ENCODE measurements around the gene ADGRE2.

The ADGRE2 gene

DNA sequence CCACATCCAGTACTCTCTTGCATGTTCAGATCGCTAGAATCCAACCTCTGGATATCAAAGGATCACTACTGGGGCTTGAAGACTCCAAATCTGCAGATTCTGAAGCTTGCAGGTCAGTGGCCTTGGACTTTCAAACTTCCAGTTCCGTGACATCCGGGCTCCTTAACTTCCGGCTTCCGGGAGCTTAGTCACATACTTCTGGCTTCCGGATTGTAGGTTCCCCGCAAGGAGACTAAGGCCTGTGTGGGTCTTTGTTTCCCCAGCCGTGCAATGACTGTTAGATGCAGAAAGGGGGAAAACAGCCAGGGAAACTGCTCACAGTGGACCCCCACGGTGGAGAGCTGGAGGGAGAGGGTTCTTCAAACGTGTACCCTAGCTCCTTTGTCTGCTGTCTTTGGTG is 47.2 kb downstream of the ADGRE2 start:
- DNase-seq: no peak

DNA sequence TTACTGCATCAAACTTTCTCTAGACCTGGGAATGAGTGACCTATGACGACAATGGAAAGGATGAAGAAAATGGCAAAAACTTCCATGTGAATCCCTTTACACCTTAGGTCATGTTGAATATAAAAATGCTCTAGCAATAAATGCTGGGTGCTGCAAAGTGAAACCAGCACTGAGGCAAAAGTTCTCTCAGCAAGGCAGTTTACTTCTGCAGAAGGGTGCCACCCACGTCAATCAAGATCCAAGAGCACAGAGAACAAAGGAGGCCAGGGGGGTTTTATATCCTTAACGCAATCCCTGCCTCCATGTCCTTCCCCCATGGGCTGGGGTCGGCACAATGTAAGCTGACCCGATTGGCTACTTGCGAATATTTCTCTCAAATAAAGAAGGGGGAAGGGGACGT is 49.8 kb downstream of the ADGRE2 start:
- DNase-seq: no peak

GRCh38 chr19:14722127-14722526 is 56.2 kb downstream of the ADGRE2 start:
- no peak for DNase-seq

DNA sequence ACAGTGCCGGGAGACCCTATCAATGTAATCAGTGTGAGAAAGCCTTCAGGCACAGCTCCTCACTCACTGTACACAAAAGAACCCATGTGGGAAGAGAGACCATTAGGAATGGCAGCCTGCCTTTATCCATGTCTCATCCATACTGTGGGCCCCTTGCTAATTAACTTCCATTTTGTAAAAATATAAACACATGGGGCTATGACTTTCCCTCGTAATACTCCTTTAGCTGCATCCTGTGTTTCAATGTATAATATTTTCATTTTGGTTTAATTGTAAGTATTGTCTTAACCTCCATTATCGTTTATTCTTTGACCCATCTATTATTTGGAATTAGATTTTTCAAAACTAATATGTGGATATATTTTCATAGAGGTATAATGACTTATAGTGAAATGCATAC is 59.2 kb downstream of the ADGRE2 start:
- no peak for DNase-seq

DNA sequence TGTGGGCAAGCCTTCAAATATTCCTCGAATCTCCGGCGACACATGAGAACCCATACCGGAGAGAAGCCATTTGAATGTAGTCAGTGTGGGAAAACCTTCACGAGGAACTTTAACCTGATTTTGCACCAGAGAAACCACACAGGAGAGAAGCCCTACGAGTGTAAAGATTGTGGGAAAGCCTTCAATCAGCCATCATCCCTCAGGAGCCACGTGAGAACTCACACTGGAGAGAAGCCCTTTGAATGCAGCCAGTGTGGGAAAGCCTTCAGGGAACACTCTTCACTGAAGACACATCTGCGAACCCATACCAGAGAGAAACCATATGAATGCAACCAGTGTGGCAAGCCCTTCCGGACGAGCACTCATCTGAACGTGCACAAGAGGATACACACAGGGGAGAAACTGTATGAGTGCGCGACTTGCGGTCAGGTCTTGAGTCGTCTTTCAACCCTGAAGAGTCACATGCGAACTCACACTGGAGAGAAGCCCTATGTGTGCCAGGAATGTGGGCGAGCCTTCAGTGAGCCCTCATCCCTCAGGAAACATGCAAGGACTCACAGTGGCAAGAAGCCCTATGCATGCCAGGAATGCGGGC is 59.7 kb downstream of the ADGRE2 start:
- DNase-seq: no peak

DNA sequence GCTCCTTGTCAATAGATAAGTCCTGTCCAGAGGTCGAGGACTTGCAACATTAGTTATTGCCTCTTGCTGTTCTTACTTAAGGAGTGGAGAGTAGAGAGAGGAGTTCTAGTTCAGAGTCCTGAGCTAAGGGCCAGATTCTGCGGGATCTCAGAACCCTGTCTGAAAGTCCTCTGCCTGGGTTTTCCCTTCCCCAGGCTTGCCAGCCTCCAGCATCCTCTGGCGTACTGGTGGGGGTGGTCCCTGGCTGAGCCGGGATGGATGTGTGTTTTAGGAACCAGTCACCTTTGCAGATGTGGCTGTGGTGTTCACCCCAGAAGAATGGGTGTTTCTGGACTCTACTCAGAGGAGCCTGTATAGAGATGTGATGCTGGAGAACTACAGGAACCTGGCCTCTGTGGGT is 62.5 kb downstream of the ADGRE2 start:
- DNase-seq: no peak

DNA sequence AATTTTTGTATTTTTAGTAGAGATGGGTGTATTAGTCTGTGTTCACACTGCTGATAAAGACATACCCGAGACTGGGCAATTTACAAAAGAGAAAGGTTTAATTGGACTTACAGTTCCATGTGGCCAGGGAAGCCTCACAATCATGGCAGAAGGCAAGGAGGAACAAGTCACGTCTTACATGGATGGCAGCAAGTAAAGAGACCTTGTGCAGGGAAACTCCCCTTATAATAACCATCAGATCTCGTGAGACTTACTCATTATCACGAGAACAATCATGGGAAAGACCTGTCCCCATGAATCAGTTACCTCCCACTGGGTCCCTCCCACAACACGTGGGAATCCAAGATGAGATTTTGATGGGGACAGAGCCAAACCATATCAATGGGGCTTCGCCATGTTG is 73.9 kb downstream of the ADGRE2 start:
- no peak for DNase-seq

- no peak for DNase-seq
Observed at GRCh38 chr19:14703833-14704232, 74.5 kb downstream of the ADGRE2 start.

- no peak for DNase-seq
Observed at GRCh38 chr19:14700711-14701375, 77.5 kb downstream of the ADGRE2 start.

DNA sequence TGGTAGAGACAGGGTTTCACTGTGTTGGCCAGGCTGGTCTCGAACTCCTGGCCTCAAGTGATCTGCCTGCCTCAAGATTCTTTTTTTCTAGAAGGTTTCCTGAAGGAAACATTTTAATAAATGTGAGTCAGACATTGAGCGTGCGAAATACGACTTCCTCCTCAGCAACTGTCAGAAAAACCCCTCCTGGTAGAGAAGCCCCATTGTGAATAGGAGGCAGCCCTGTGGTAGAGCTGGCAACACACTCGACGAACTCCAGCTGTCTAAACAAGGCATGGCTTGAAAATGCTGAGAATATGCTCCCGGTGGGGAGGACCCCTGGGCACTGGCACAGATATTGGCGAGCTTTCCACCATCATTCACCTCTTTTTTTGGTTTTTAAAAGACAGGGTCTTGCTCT is 78.7 kb downstream of the ADGRE2 start:
- DNase-seq: no peak

DNA sequence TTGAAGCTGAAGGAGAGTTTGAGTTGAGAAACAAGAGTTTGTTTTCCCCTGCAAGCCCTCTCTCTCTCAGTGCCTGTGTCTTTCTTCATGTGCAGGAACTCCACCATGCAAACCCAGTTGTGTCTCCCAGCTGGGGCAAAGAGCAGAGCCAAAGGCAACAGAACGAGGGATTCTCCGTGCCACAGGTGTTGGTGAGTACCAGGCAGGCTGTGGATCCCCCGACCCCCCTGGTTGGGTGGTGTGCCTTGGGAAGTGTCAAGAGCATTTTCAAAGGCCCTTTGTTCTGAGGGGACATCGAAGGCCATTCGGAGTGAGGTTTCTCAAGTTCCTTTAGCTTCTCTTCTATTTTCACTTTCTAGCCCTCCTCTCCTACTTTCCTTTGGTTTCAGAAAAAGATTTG is 82.9 kb downstream of the ADGRE2 start:
- no peak for DNase-seq

- no peak for DNase-seq
Observed at GRCh38 chr19:14694641-14695266, 83.6 kb downstream of the ADGRE2 start.

DNA sequence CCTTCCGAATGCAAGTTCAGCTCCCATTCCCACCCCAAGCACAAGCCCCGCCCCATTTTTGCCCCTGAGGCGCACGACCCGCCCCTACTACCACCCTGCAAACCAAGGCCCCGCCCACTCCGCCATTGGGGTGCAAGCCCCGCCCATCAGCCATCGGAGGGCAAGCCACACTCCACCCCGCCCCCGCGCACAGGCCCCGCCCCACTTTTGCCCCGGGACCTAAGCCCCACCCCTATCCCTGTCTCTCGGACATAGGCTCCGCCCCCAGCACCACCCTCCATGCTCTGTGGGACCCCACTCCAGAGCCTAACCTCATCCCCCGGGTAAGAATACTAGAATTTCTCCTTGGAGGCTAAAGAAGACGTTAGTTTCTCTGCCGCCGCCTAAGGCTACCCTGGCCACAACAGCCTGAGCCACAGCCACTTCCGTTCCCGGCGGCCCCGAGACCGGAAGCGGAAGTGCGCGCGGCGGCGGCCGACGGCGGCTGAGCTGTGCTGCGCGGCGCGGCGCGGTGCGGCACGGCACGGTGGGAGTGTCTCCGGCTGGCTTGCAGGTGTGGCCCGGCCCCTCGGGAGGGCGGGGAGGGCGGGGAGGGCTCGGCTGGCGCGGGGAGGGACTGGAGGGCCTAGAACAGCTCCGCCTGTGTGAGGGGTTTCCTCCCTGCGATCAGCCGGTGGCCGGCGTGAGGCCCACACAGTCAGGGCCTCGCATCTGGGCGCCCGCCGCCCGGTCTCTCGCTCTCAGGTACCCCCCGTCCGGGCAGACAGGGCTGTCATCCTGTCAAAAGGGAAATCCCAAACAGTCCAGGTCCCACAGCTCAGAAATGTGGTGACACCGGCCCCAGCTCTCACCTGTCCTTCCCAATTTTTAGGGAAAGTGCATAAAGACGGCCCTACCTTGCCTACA is 88.5 kb downstream of the ADGRE2 start, which contains the start of gene ZNF333:
TSS of gene ZNF333 (plus strand) at position 451 of the 906 bp plus-strand sequence. CDS start 3,444 bp downstream, outside the sequence.
- peak; percentile 97 for DNase-seq

- no peak for DNase-seq
Observed at GRCh38 chr19:14686411-14686810, 91.9 kb downstream of the ADGRE2 start.

GRCh38 chr19:14683439-14683838 is 94.9 kb downstream of the ADGRE2 start:
- DNase-seq: no peak

Measured in eye (tissue), 1 donor.